DMS53 (cell line): ENCODE data around the gene ARL6IP4.

Experiments used
- DNase-seq: peaks from one replicate; lab custom pipeline; 2025; lab: John Stamatoyannopoulos, UW

Gene ARL6IP4

DNA sequence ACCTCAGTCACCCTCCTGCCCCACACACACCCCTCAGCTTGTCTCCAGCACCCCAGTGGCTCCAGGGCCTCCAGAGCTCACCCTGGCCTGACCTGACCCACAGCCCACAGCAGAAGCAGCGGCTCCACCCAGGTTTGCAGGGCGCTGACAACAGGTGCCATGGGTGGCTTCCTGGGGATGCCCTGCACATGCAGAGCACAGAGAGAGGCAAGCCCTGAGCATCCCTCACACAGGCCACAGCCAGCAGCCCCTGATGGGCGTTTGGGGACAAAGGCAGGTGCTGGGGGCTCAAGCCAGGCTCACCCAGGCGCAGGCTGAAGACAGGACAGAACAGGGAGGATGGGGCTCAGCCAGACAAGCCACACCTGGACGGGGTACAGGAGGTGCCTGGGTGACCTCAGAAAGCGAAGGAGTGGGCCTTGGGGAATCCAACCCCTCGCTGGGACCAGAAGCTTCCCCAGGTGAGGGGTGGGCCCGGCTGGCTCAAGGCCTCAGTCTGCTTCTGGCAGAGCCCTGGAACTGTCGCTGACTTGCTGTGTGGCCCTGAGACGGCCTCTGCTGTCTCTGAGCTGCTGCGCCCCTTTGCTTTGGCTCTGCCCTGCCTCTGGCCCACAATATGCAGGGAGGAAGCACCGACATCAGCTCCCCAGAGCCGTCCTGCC lies 10.6 kb downstream of the ARL6IP4 start:
- no peak for DNase-seq

DNA sequence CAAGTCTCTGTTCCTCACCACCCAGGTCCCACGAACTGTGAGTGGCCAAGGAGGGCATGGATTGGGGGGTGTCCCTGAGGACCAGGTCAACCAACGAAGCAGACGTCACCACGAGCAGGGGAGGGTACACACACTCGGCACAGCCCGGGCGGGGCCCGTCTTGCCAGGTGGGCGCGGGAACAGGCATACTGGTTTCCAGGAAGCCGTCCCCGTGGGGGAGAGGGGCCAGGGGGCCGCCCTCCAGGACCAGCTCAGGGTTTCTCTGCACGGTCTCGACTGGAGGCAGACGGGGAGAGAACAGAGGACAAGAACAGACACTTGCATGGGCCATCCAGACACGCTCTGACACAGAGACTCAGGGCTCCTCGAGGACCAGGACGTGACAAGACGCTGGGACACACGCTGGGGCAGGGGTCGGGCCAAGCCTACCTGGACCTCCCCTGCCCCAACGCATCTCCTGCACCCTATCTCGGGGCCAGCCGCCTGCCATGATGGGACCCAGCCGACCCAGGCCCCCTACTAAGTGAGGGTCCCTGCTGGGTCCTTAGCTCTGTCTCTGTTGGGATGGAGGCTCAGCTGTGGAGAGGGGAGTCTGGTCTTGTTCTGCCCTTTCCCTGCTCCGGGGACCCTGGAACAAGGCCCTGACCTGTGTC lies 11.3 kb downstream of the ARL6IP4 start:
- no peak for DNase-seq

DNA sequence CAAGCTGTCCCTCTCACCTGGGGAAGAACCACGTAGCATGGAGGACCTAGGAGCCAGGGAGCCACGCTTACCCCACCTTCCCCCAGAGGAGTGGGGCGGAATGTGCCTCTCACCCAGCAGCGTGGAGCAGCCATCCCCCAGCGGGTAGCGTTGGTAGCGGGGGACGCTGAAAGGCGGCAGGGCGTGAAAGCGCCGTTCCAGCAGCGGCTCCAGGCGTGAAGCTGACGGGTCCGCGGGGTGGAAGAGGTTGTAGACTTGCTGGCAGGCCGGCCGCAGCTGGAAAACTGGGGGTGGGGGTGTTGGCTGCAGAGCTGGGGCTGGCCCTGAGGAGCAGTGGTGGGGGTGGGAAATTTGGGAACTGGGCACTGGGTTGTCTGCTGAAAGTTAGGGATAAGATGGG lies 11.9 kb downstream of the ARL6IP4 start:
- DNase-seq: no peak

DNA sequence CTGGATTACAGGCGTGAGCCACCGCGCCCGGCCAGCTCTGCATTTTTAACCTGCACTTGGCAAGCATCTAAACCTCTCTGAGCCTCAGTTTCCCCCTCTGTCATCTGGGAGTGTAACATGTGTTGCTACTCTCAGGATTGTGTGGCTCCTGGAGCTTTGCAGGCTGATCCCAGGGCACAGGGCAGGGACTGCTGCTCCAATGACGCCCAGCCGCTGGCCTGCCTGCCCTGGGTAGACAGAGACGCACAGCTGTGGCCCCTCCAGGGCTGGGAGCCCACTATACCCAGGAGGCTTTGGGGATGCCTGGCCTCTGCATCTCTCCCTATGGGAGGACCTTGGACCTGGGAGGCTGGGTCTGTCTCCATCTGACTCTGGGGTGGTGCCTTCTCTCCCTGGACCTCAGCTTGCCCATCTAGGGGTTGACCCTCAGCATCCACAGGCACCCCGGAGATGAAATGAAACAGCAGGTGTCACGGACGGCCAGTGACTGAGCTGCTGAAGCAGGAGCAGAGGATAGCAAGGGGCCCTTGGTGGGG lies 13.7 kb downstream of the ARL6IP4 start:
- no peak for DNase-seq

DNA sequence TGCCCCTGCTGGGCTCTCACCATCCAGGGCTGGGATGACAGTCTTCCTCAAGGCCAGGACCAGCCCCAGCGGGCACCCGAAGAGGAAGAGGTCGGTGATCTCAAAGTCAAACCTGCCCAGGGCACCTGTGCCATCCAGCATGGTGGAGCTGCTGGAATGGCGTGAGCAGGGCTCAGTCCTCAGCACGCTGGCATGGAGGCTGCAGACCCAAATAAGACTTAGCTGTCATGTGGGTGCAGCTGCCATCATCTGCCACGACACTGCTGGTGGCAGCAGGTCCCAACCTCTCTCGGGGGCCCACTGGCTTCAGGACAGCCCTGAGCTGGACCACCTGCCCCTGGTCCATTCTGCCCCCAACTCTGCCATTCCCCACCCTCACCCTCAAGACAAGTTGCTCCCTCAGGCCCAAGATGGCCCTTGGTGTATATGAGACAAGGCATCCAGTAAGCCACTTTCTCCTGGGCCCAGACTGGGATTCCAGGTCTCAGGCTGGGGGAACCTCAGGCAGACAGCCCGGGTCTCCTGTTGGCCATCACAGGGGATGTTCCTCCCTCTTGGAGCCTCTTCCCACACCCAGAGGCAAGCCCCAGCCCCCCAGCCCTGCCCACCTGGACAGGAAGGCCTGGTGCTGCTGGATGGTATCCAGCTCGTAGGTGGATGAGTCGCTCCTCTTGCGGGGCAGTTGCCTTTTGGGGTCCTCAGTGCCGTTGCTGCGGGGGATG lies 14.5 kb downstream of the ARL6IP4 start:
- no peak for DNase-seq

- no peak for DNase-seq
Observed at GRCh38 chr12:122995503-122996187, 15.2 kb downstream of the ARL6IP4 start.

DNA sequence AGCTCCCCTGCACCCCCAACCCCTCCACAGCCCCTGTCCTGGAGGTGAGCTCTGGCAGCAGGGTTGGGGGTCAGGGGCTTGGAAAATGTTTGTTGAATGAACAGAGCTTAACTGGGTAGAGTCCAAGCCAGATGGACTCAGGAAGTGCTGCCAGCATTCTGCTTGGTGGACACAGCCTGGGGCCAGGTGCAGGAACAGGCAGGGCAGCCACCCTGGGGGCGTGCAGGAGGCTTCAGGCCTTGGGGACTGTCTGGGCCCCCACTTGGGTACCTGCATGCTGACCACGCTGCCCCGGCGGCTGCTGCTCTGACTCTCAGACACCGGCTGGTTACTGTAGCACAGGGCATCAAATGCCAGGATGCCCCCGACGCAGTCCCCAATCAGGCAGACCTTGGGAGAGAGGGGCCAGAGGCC lies 15.7 kb downstream of the ARL6IP4 start:
- DNase-seq: no peak

DNA sequence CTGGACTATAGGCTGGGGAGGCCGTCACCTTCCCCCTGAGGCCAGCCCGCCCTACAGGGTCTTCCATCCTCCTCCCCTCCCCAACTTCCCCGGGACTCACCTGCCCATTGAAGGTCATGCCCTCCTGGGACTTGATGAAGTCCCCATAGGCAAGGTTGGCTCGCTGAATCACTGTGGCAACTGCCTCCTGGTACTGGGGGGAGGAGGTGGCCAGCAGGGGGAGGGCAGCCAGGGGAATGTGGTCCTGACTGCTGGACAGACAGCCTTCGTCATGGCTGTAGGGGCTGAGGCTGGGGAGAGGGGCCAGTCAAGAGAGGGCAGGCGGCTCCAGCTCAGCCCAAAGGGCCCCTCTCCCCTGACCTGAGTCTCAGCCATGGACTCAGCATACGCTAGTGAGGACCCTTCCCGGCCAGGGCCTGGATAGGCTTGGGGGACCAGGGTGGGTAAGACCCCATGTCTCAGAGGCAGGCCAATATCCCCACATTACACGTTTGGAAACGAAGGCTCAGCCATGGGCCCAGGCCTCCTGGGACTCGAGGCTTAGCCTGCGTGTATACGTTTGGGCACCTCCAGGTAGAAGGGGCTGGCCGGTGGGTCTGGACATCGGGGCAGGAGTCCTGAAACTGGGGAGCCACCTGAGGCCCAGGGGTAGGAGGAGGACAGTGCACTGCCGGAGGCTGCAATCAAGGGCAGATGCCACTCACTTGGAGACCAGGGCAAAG lies 16.3 kb downstream of the ARL6IP4 start:
- no peak for DNase-seq

GRCh38 chr12:122997343-122998250 lies 17.1 kb downstream of the ARL6IP4 start:
- no peak for DNase-seq

DNA sequence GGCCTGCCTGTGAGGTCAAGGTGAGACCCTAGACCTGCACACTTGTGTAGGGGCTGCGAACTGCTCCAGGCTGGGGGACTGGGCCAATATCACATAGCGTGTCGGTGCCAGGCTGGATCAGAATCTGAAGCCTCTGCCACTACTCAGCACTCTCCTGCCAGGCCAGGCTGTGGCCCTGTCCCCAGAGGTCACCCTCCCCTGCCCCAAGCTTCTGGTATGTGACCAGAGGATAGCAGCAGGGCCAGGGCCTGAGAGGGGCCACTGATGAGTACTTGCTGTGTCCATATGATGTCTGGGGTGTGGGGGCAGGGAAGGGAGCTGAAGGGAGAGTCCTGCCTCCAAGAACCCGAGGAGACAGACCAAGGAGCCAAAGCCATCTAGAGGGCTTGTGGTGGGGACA lies 17.8 kb downstream of the ARL6IP4 start:
- DNase-seq: no peak

DNA sequence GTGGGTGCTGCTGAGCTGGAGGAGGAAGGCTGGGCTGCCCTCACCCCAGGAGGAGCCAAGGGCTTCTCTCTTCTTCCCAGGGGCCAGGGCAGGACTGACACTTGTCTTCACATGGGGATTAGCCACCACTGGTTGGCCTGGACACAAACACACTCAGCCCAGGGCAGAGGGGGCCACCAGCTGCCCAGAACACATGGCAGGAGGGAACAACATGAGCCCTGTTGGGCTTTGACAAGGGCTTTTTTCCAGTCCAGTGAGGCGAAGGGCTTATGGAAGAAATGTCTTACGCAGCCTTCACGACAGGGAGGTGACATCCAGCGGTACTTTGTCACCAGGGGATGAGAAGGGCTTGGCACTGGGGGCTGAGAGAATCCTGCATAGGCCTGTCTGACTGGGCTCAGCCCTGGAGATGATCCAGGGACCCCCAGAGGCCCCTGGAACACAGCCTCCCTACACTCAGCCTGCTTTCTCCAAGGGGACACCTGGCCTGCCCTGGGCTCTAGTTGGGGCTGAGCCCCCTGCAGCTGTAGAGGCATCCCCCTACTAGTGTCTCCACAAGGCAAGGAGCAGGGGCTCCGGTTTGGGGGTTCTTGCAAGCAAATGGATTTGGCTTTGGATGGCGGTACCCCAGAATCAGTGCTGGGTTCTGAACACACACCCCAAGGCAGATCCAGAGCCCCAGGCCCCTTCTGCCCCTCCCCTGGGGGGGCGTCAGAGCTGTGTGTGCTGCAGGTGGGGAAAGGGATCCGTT lies 18.9 kb downstream of the ARL6IP4 start:
- no peak for DNase-seq

- no peak for DNase-seq
Observed at GRCh38 chr12:122999986-123000420, 19.5 kb downstream of the ARL6IP4 start.

DNA sequence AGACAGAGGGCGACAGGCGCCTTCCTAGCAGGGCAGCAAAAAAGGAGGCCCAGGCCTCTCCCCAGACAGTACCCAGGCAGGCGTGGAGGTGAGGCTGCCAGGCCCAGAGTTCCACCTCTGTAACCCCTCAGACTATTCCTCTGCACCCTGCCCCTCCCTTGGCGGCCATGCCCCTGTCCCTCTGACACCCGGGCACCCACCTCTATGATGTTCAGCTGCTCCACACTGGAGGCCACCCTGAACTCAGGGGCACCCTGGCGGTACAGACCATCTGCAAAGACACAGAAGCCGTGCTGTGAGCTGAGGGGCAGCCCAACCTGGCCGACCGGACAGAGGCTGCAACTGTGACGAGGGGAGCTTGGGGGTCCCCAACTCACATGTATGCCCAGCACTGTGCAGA lies 20.1 kb downstream of the ARL6IP4 start:
- DNase-seq: no peak

GRCh38 chr12:123001464-123001863 lies 21.0 kb downstream of the ARL6IP4 start:
- DNase-seq: no peak

DNA sequence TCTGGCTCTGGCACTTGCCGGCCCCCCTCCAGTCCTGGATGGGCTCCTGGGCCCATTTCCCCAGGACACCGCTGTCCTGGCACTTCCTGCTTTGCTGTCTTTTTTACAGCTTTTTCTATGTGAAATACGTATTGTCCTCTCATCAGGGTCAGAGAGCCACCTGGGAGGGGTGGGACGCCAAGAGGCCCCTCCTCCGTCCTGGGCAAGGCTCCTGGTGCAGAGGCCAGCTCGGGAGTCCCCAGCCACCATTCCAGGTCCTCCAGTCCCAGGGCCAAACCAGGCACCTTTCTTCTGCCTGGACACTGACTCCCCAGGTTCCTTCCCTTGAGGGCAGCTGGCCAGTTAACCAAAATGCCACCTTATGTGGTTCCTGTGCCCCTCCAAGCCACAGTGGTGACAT lies 22.8 kb downstream of the ARL6IP4 start:
- DNase-seq: no peak

- no peak for DNase-seq
Observed at GRCh38 chr12:123004287-123004686, 23.8 kb downstream of the ARL6IP4 start.

- no peak for DNase-seq
Observed at GRCh38 chr12:123005081-123005626, 24.7 kb downstream of the ARL6IP4 start.

GRCh38 chr12:123006977-123007376 lies 26.5 kb downstream of the ARL6IP4 start:
- DNase-seq: no peak

DNA sequence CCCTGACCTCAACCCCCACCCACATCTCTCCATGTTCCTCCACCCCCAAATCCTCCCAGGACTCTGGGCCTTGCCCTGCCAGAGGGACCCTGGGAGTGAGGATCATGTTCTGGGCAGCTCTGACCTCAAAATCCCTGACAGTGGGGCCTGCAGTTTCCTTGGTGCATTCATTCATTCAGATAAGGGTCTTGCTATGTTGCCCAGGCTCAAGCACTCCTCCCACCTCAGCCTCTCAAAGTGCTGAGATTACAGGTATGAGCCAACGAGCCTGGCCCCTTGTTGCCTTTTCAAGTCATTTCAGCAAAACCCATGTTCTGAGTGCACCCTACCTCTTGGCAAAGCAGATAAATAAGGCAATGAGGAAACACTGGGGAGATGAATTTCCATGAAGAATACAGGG lies 29.6 kb downstream of the ARL6IP4 start:
- DNase-seq: no peak

GRCh38 chr12:123010681-123011080 lies 30.2 kb downstream of the ARL6IP4 start:
- DNase-seq: no peak
